Endothelial cell of umbilical vein (primary cell): ENCODE results near the gene VPS37C. TPM values are rescaled to one million over a fixed set of nuclear protein-coding genes. Genes with fewer than 3 reads are reported as not detected.

Source experiments
- BruUV-seq: library from RNA; stranded (reverse); fragments of 400-500 nt; replicated peaks from 2 replicates; lab custom pipeline; 2021; lab: Mats Ljungman, UMichigan
- CTCF ChIA-PET: fragments of 300-600, 350-600 bp; sonication (Branson Sonifier 250); formaldehyde crosslinking; loops from one replicate; lab custom pipeline; 2021; ENCODE audit warnings: antibody characterized with exemption, inconsistent platforms; lab: Charles Lee
- POLR2A ChIA-PET: fragments of 300-600, 350-600 bp; sonication (Branson Sonifier 250); formaldehyde crosslinking; loops from one replicate; lab custom pipeline; 2021; ENCODE audit warnings: antibody characterized with exemption, inconsistent platforms; lab: Charles Lee
- DNase-seq: peaks from one replicate; pipeline ENCODE4 v3.0.0-alpha.2; 2011; ENCODE audit warnings: low read depth, low spot score
- FAIRE-seq: peaks from 2 replicates; lab custom pipeline; 2011; peaks lifted over from hg19 to GRCh38; lab: Jason Lieb, UNC
- H2AFZ ChIP-seq: 2 replicates; pipeline ENCODE4 v1.6.0; 2012; ENCODE audit warnings: low read depth, low read length, control low read depth, inconsistent platforms
- H3K27ac ChIP-seq: 2 replicates; pipeline ENCODE4 v1.5.1; 2011; ENCODE audit warnings: low read depth, mild to moderate bottlenecking, control low read depth, low read length, moderate library complexity; ENCODE audit not compliant: insufficient read depth
- H3K27me3 ChIP-seq, 2 experiments: 2 replicates each; pipeline versions ENCODE4 v1.6.0 to v1.6.1; 2011; ENCODE audit warnings: low read length in 2 of 2, mixed read lengths in 1 of 2; ENCODE audit not compliant: control insufficient read depth in 2 of 2, insufficient read depth in 2 of 2
- H3K36me3 ChIP-seq, 2 experiments: 2 replicates in 1 of 2; 3 replicates in 1 of 2; pipeline ENCODE4 v1.5.1; 2011; ENCODE audit warnings: low read length in 2 of 2, mild to moderate bottlenecking in 1 of 2, moderate library complexity in 1 of 2; ENCODE audit not compliant: control insufficient read depth in 2 of 2, insufficient read depth in 2 of 2; ENCODE audit errors: extremely low read depth in 1 of 2
- H3K4me1 ChIP-seq: 3 replicates; pipeline ENCODE4 v1.5.1; 2011; ENCODE audit warnings: mild to moderate bottlenecking, low read length; ENCODE audit not compliant: control insufficient read depth, insufficient read depth; ENCODE audit errors: extremely low read depth
- H3K4me2 ChIP-seq: 2 replicates; pipeline ENCODE4 v1.6.1; 2011; ENCODE audit warnings: low read length, control low read depth, mixed read lengths; ENCODE audit not compliant: insufficient read depth
- H3K4me3 ChIP-seq, 3 experiments: fragments of 200-600 bp in 1 of 3; sonication (generic), shearing (Covaris generic) in 1 of 3; replicated peaks in 1 of 3; 2 replicates each; pipeline ENCODE4 v1.5.1; 2011 to 2016; ENCODE audit warnings: control low read depth in 3 of 3, low read length in 3 of 3, mild to moderate bottlenecking in 2 of 3, inconsistent platforms in 1 of 3, low read depth in 1 of 3, moderate library complexity in 1 of 3; ENCODE audit not compliant: insufficient read depth in 1 of 3
- H3K79me2 ChIP-seq: 2 replicates; pipeline ENCODE4 v1.6.0; 2012; ENCODE audit warnings: low read length, inconsistent platforms; ENCODE audit not compliant: control insufficient read depth, insufficient read depth
- H3K9ac ChIP-seq: replicated peaks from 2 replicates; pipeline ENCODE3; 2011; ENCODE audit warnings: low read length, control low read depth; ENCODE audit not compliant: insufficient read depth; ENCODE audit errors: extremely low read depth
- H3K9me1 ChIP-seq: replicated peaks from 3 replicates; pipeline ENCODE4 v1.6.0; 2011; ENCODE audit warnings: mild to moderate bottlenecking, low read length; ENCODE audit not compliant: control insufficient read depth, insufficient read depth; ENCODE audit errors: extremely low read depth
- H3K9me3 ChIP-seq: replicated peaks from 2 replicates; pipeline ENCODE4 v1.5.1; 2012; ENCODE audit warnings: low read length, inconsistent platforms; ENCODE audit not compliant: control insufficient read depth, insufficient read depth
- H4K20me1 ChIP-seq: replicated peaks from 2 replicates; pipeline ENCODE3; 2011; ENCODE audit warnings: mild to moderate bottlenecking, low read length; ENCODE audit not compliant: control insufficient read depth, insufficient read depth; ENCODE audit errors: extremely low read depth
- EZH2 ChIP-seq: IDR thresholded peaks from 2 replicates; pipeline ENCODE4 v1.6.1; 2012; ENCODE audit warnings: borderline replicate concordance, low read depth, mild to moderate bottlenecking, moderate library complexity, low read length, inconsistent platforms; ENCODE audit not compliant: severe bottlenecking
- FOS ChIP-seq: IDR thresholded peaks from 2 replicates; pipeline ENCODE4 v1.6.1; 2011; ENCODE audit warnings: mild to moderate bottlenecking, low read length, moderate library complexity, borderline replicate concordance; ENCODE audit not compliant: insufficient read depth
- GATA2 ChIP-seq: IDR thresholded peaks from 2 replicates; pipeline ENCODE4 v1.7.0; 2011; ENCODE audit warnings: low read depth, mild to moderate bottlenecking, moderate library complexity, mixed read lengths, low read length; ENCODE audit not compliant: insufficient read length, insufficient read depth
- JUN ChIP-seq: IDR thresholded peaks from 2 replicates; pipeline ENCODE4 v1.6.1; 2011; ENCODE audit warnings: borderline replicate concordance, low read depth; ENCODE audit not compliant: insufficient read length, insufficient read depth
- MAX ChIP-seq: IDR thresholded peaks from 2 replicates; pipeline ENCODE4 v1.6.1; 2011; ENCODE audit not compliant: insufficient read depth, insufficient read length
- MYC ChIP-seq: IDR thresholded peaks from one replicate; pipeline ENCODE4 v1.6.1; 2011; ENCODE audit warnings: mild to moderate bottlenecking, low read depth, low read length
- POLR2A ChIP-seq: IDR thresholded peaks from 2 replicates; pipeline ENCODE4 v1.6.1; 2012; ENCODE audit warnings: low read depth, mild to moderate bottlenecking, control low read depth, low read length
- POLR2AphosphoS5 ChIP-seq: IDR thresholded peaks from 2 replicates; pipeline ENCODE4 v1.6.1; 2012; ENCODE audit warnings: low read depth, mild to moderate bottlenecking, control low read depth, low read length, moderate library complexity; ENCODE audit not compliant: insufficient read depth
- dilution Hi-C: fragments of 300-500 bp; cut with MboI; formaldehyde crosslinking; loops from one replicate; pipeline ENCODE4 v1.15.0; 2019; ENCODE audit warnings: low sequenced_read_pairs; ENCODE audit not compliant: extremely low pct_ligation_motif_present
- intact Hi-C: fragments of 100-400 bp; cut with micrococcal nuclease; formaldehyde crosslinking; loops from one replicate; pipeline ENCODE4 v1.10.0; 2022
- polyA plus RNA-seq, 4 experiments: library from polyadenylated mRNA; depleted of rRNA in 3 of 4; stranded (reverse) in 3 of 4; unstranded in 1 of 4; fragments of >200 nt; gene quantifications; 2 replicates each; pipeline versions ENCODE4 v1.2.1 to v1.2.3, GENCODE V29; 2011 to 2012; ENCODE audit warnings: missing spikeins in 1 of 4
- total RNA-seq: library from RNA; stranded (reverse); gene quantifications from 2 replicates; pipeline ENCODE4 v1.2.3, GENCODE V29; 2021
- TF ChIP-seq, protein P1 (sequence below), 2 donors: IDR thresholded peaks; 1 replicate in 1 of 2; 2 replicates in 1 of 2; pipeline ENCODE4 v1.5.1; 2011; ENCODE audit warnings: low read length in 2 of 2, mild to moderate bottlenecking in 2 of 2, moderate library complexity in 2 of 2, control low read depth in 1 of 2, inconsistent platforms in 1 of 2, low read depth in 1 of 2; ENCODE audit not compliant: insufficient read depth in 1 of 2; ENCODE audit errors: extremely low read depth in 1 of 2

The VPS37C gene
- total and polyA plus RNA-seq, 2 donors (not counting 3 experiments of a cell fraction or from before 2014, with no cell fraction given), result 17.7 to 23.4 TPM

- Histone ChIP-seq H3K36me3 (no peaks in the 10 kb centered on the region), H4K20me1 (no peaks in the 10 kb centered on the region), H3K9me3 (no peaks in the 10 kb centered on the region), H3K27me3 (no peaks in the 10 kb centered on the region), H2AFZ (no peak overlapping the region), H3K27ac (no peak overlapping the region), H3K4me3 (no peak overlapping the region), H3K9ac (no peak overlapping the region), H3K79me2 (no peaks in the 10 kb centered on the region), H3K4me2 (no peak overlapping the region), H3K4me1 (no peaks in the 10 kb centered on the region), H3K9me1 (no peaks in the 10 kb centered on the region)
- ChIA-PET POLR2A (no interaction called here), CTCF (interaction anchor here (1.6 kb wide), 1 partner anchor 11 kb away, joined by 6 read pairs; no protein-coding TSS in a partner anchor)
- DNase-seq, result no peak
- dilution Hi-C loops, result no loop called here
- no peak for FAIRE-seq
- TF ChIP-seq, protein P1, sequence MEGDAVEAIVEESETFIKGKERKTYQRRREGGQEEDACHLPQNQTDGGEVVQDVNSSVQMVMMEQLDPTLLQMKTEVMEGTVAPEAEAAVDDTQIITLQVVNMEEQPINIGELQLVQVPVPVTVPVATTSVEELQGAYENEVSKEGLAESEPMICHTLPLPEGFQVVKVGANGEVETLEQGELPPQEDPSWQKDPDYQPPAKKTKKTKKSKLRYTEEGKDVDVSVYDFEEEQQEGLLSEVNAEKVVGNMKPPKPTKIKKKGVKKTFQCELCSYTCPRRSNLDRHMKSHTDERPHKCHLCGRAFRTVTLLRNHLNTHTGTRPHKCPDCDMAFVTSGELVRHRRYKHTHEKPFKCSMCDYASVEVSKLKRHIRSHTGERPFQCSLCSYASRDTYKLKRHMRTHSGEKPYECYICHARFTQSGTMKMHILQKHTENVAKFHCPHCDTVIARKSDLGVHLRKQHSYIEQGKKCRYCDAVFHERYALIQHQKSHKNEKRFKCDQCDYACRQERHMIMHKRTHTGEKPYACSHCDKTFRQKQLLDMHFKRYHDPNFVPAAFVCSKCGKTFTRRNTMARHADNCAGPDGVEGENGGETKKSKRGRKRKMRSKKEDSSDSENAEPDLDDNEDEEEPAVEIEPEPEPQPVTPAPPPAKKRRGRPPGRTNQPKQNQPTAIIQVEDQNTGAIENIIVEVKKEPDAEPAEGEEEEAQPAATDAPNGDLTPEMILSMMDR (IDR thresholded peaks at IDR 0.05; ENCODE audit: extremely low read depth in 1 of 2, insufficient read depth in 1 of 2, low read depth in 1 of 2, low read length in 2 of 2), result no peak
- TF ChIP-seq GATA2 (no peak), POLR2AphosphoS5 (no peak), FOS (no peak), MAX (no peak), EZH2 (no peak), JUN (no peak), POLR2A (no peak), MYC (no peak)
- intact Hi-C loops, result no loop called here
- BruUV-seq, result no TSS peak
Observed at GRCh38 chr11:61118406-61118805, 42.8 kb downstream of the VPS37C start.
